Sigmoid colon (tissue), 7 donors: ENCODE results near the gene P2RX2. TPM values are rescaled to one million over a fixed set of nuclear protein-coding genes. Genes with fewer than 3 reads are reported as not detected.

ENCODE experiments used
- DNase-seq: peaks from one replicate; pipeline ENCODE4 v3.0.0-alpha.2; 2019
- H3K27ac ChIP-seq, 4 donors: fragments of 200-600 bp; sonication (generic); one replicate each; pipeline ENCODE4 v1.5.1; 2016 to 2019; ENCODE audit warnings: mild to moderate bottlenecking in 1 of 4
- H3K27me3 ChIP-seq, 3 donors: fragments of 200-600 bp; sonication (generic); one replicate each; pipeline ENCODE4 v1.5.1; 2019; ENCODE audit warnings: mild to moderate bottlenecking in 1 of 3
- H3K36me3 ChIP-seq, 4 donors: fragments of 200-600 bp; sonication (generic); one replicate each; pipeline ENCODE4 v1.5.1; 2016 to 2019
- H3K4me1 ChIP-seq, 4 donors: fragments of 200-600 bp; sonication (generic); one replicate each; pipeline ENCODE4 v1.5.1; 2017 to 2019
- H3K4me3 ChIP-seq, 4 donors: fragments of 200-600 bp; sonication (generic); one replicate each; pipeline ENCODE4 v1.5.1; 2017 to 2019; ENCODE audit warnings: mild to moderate bottlenecking in 2 of 4, moderate library complexity in 1 of 4
- H3K9me3 ChIP-seq, 4 donors: fragments of 200-600 bp in 3 of 4; sonication (generic) in 3 of 4; one replicate each; pipeline versions ENCODE4 v1.5.1 to v1.6.1; 2013 to 2019
- CTCF ChIP-seq, 4 experiments: fragments of 450-650 bp in 3 of 4; fragments of 200-600 bp in 1 of 4; IDR thresholded peaks; one replicate each; pipeline ENCODE4 v1.5.1; 2016 to 2019; ENCODE audit warnings: antibody characterized with exemption in 4 of 4, mild to moderate bottlenecking in 3 of 4, moderate library complexity in 2 of 4
- EP300 ChIP-seq, 4 donors: sonication (generic); formaldehyde crosslinking; IDR thresholded peaks; one replicate each; pipeline ENCODE4 v1.6.1; 2017; ENCODE audit warnings: antibody characterized with exemption in 4 of 4
- POLR2A ChIP-seq, 2 donors: fragments of 450-650 bp; IDR thresholded peaks; one replicate each; pipeline ENCODE4 v1.6.1; 2016; ENCODE audit warnings: antibody characterized with exemption in 2 of 2, mild to moderate bottlenecking in 2 of 2, moderate library complexity in 2 of 2
- POLR2AphosphoS5 ChIP-seq, 4 donors: sonication (generic); formaldehyde crosslinking; IDR thresholded peaks; one replicate each; pipeline ENCODE4 v1.6.1; 2017; ENCODE audit warnings: antibody characterized with exemption in 4 of 4
- WGBS, 2 donors: extraction: QIAGEN DNeasy Blood & Tissue Kit; methylation state at CpG; one replicate each; pipeline ENCODE4 v1.1.7; 2013; 5-methylcytosine and 5-hydroxymethylcytosine counted together
- intact Hi-C: fragments of 100-400 bp; cut with DNase I; formaldehyde crosslinking; loops from one replicate; pipeline ENCODE4 v1.15.1; 2023
- polyA plus RNA-seq, 3 donors: library from polyadenylated mRNA; stranded (reverse); fragments of 200-250 nt; gene quantifications; one replicate each; pipeline ENCODE4 v1.2.3, GENCODE V29; 2013
- total RNA-seq, 4 donors: library from RNA; depleted of rRNA; stranded (reverse); fragments of >200 nt; gene quantifications; one replicate each; pipeline ENCODE4 v1.1.0, GENCODE V29; 2016
- donor health status: healthy with polysubstance abuse.
- donor health status: Bipolar disorder and iron deficiency.
- donor health status: healthy.

Gene P2RX2
- total and polyA plus RNA-seq, 7 donors, result 0.16 to 1.4 (median 0.36) TPM; not detected in 2

DNA sequence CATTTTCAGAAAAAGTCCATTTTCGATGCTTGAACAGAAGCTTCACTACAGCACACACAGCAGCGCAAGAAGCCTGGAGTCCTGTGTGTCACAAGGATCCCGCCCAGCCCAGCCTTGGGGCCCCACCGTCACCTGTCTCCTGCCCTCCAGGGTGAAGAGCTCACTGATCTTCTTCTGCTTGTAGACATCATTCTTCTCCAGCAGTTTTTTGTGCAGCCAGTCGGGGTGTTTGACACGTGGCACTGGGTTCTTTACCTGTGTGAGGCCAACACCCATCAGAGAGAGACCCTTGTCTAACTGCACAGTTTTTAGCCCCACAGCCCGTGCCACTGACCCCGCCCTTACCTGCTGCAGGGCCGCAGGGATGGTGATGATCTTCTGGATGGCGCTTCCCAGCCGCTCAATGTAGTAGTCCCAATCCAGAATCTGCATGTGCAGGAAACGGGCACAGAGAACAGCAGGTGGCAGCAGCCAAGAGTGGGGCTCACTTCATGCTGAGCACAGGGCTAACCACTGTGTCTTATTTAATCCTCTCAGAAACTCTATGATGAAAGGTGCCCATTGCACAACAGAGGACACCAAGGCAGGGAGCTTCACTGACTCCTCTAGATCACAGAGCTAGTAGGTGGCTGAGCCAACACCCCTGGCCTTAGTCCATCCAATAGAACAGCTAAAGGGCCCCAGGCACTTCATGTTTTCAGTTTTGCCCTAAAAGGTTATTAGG, 38.6 kb downstream of the P2RX2 start:
- intact Hi-C loops, result no loop called here
- TF ChIP-seq POLR2A (IDR thresholded peaks at IDR 0.05) (no peak), CTCF (IDR thresholded peaks at IDR 0.05) (no peak), EP300 (IDR thresholded peaks at IDR 0.05) (no peak), POLR2AphosphoS5 (IDR thresholded peaks at IDR 0.05) (no peak)
- DNase-seq, result no peak
- Histone ChIP-seq H3K27ac (no peak overlapping the region), H3K4me3 (no peak overlapping the region), H3K9me3 (no peaks in the 10 kb centered on the region), H3K27me3 (no peaks in the 10 kb centered on the region), H3K36me3 (peaks cover 6 to 98% (median 37%) of the 10 kb centered on the region in 4 donors), H3K4me1 (no peaks in the 10 kb centered on the region)
- 94 to 96% methylated on average over 12 of the region's 12 CpGs for WGBS, 2 donors

DNA sequence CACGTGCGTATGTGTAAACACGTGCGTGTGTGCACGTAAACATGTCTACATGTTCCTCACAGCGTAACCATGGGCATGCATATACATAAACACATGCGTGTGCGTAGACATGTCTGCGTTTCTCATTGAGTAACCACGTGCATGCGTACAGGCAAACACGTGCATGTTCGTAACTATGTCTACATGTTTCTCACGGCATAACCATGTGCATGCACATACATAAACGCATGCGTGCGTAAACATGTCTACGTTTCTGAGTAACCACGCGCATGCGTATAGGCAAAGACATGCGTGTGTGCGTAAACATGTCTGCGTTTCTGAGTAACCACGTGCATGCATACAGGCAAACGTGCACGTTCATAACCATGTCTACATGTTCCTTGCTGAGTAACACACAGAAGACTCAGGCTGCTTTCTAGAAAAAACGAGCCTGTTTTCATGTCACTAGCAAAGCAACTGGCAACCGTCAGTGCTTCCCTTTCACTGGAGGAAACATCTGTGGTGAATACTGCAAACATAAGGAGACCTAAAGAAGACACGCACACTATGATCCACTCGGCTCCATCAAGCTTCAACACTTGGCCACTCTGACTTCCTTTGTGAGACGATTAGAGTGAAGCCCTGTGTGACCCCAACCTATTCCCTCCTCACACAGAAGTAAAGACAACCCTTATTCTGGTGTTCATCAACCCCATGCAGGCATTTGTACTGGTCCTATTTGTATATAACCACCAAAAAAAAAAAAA, 39.7 kb downstream of the P2RX2 start:
- WGBS, 2 donors, result 85 to 95% methylated on average over 32 of the region's 32 CpGs
- Histone ChIP-seq H3K4me1 (no peaks in the 10 kb centered on the region), H3K27ac (no peak overlapping the region), H3K27me3 (no peaks in the 10 kb centered on the region), H3K36me3 (peaks cover 6 to 97% (median 39%) of the 10 kb centered on the region in 4 donors), H3K4me3 (no peak overlapping the region), H3K9me3 (no peaks in the 10 kb centered on the region)
- intact Hi-C loops, result no loop called here
- peak; percentile 12 for DNase-seq
- TF ChIP-seq EP300 (IDR thresholded peaks at IDR 0.05) (no peak), POLR2AphosphoS5 (IDR thresholded peaks at IDR 0.05) (no peak), CTCF (IDR thresholded peaks at IDR 0.05) (no peak), POLR2A (IDR thresholded peaks at IDR 0.05) (no peak)

DNA sequence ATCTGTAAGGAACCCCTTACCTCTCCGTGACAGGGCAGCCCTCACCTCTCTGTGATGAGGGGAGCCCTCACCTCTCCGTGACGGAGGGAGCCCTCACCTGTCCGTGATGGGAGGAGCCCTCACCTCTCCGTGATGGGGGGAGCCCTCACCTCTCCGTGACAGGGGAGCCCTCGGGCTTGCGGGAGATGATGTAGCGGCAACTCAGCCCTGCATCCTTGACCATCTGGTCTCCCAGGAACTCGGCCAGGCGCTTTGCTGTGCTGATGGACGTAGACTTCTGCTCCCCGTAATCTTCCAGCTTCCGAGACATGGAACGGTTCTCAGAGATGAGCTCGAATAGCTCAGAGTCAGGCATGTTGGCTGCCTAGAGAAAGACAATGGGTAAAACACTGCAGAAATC, 40.6 kb downstream of the P2RX2 start:
- WGBS, 2 donors, result 92 to 97% methylated on average over 16 of the region's 16 CpGs
- H3K4me1 ChIP-seq, result no peaks in the 10 kb centered on the region
- H3K4me3 ChIP-seq, result no peak overlapping the region
- H3K36me3 ChIP-seq, result peaks cover 6 to 97% (median 42%) of the 10 kb centered on the region in 4 donors
- no peak overlapping the region for H3K27ac ChIP-seq
- intact Hi-C loops, result no loop called here
- peak; percentile 42 for DNase-seq
- H3K27me3 ChIP-seq, result no peaks in the 10 kb centered on the region
- no peaks in the 10 kb centered on the region for H3K9me3 ChIP-seq
- no peak for TF ChIP-seq CTCF (IDR thresholded peaks at IDR 0.05)
- TF ChIP-seq POLR2A (IDR thresholded peaks at IDR 0.05), result no peak
- TF ChIP-seq POLR2AphosphoS5 (IDR thresholded peaks at IDR 0.05), result no peak
- TF ChIP-seq EP300 (IDR thresholded peaks at IDR 0.05), result no peak

GRCh38 chr12:132660052-132660451, 41.5 kb downstream of the P2RX2 start:
- no peaks in the 10 kb centered on the region for H3K27me3 ChIP-seq
- H3K9me3 ChIP-seq, result no peaks in the 10 kb centered on the region
- TF ChIP-seq CTCF (IDR thresholded peaks at IDR 0.05) (no peak), POLR2A (IDR thresholded peaks at IDR 0.05) (no peak), EP300 (IDR thresholded peaks at IDR 0.05) (no peak), POLR2AphosphoS5 (IDR thresholded peaks at IDR 0.05) (no peak)
- no peak overlapping the region for H3K4me3 ChIP-seq
- H3K27ac ChIP-seq, result no peak overlapping the region
- intact Hi-C loops, result no loop called here
- peaks cover 6 to 97% (median 44%) of the 10 kb centered on the region in 4 donors for H3K36me3 ChIP-seq
- 60 to 87% methylated on average over 5 of the region's 5 CpGs for WGBS, 2 donors
- DNase-seq, result peak; percentile 19
- H3K4me1 ChIP-seq, result no peaks in the 10 kb centered on the region
